Left kidney (tissue), 2 donors: ENCODE results near the gene POMGNT2. TPM values are rescaled to one million over a fixed set of nuclear protein-coding genes. Genes with fewer than 3 reads are reported as not detected.
"Not testable (repeated sequence)": the region's sequence is repeated elsewhere in the genome, so short reads cannot be mapped to it uniquely, and the experiment has no call there.

Experiments
- DNase-seq: peaks from one replicate; pipeline ENCODE4 v3.0.0-alpha.2; 2013
- polyA plus RNA-seq: library from polyadenylated mRNA; unstranded; fragments of 120-200 nt; gene quantifications from one replicate; pipeline ENCODE4 v1.2.1, GENCODE V29; 2013; ENCODE audit not compliant: insufficient read length

POMGNT2 gene
- polyA plus RNA-seq, 1 donor: 19.0 TPM

DNA sequence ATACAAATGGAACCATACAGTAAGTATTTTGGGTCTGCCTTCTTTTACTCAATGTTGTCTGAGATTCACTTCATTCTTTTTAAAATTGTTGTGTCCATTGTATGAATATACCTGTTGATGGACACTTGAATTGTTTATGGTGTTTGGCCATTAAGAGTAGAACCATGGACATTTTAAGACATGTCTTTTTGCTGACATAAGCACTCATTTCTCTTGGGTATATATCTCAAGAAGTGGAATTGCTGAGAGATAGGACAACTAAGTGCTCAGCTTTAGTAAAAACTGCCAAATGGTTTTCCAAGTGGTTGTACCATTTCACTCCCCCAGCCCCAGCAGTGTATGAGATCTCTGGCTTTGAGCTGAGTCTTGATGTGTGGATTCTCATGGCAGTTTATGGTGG, 28.2 kb downstream of the POMGNT2 start:
- DNase-seq: no peak

DNA sequence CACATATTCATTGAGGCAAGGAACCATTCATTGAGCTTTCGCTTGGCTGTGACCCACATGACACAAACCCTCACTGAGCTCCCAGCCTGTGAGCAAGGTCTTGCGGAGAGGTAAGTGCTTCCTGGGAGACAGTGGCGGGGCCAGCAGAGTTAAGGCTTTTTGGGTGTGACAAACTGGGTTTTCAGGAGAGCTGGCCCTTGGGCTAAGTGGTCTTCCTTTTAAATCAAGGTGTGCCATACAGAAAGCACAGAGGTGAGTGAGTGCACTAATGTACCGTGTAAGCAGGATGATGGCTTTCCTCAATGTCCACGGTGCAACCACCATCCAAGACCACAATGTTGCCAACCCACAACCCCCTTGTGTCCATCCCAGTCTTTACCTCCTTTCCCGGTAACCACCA, 28.6 kb downstream of the POMGNT2 start:
- no peak for DNase-seq

DNA sequence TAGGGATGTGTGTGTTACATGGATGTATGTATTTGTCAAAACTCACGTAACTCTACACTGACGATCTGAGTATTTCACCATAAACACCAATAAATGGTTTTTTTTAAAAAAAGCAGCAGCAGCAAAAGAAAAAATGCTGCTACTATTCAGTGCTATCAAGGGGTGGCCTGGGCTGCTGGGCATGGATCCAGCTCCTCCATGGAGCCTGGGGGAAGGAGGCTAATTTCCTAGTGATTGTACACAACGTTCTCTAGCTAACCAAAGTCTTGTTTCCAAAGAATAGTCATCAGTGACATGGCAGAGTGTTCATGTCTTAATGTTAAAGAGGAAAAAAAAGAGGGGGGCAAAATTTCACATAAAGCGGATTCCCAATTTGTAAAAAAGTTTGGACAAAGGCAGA, 29.0 kb downstream of the POMGNT2 start:
- DNase-seq: no peak

DNA sequence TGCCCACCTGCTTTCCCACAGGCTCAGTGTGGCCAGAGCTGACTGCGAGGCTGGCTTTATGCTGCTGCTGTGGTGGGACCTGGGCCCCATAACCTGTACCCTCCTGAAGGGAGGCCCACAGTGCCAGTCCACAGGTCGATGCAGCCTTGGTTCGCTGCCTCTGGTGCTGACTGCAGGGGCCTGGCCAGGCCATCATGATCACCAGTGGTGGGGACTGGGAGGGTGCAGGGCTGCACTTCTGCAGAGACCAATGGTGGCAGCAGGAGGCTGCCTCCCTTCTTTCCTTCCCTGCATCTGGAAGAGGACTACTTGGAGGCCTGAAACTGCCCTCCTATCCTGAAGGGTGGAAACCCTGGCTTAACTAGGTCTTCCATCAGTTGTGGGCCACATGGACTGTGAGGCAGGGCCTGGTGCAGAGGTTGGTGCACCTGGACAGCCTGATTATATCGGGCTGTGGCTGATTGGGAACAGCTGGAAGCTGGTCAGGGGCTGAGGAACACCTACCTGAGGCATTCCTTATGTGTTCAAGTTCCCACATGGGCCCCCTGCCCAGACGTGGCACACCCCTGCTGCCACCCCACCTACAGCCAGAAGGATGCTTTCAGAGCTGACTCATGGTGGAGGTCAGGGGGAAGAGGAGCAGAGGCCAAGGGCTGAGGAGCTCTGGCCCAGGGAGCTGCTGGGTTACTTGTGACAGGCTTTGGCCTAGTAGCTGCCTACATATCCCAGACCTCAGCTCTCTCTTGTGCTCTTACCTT, 29.8 kb downstream of the POMGNT2 start:
- no peak for DNase-seq

DNA sequence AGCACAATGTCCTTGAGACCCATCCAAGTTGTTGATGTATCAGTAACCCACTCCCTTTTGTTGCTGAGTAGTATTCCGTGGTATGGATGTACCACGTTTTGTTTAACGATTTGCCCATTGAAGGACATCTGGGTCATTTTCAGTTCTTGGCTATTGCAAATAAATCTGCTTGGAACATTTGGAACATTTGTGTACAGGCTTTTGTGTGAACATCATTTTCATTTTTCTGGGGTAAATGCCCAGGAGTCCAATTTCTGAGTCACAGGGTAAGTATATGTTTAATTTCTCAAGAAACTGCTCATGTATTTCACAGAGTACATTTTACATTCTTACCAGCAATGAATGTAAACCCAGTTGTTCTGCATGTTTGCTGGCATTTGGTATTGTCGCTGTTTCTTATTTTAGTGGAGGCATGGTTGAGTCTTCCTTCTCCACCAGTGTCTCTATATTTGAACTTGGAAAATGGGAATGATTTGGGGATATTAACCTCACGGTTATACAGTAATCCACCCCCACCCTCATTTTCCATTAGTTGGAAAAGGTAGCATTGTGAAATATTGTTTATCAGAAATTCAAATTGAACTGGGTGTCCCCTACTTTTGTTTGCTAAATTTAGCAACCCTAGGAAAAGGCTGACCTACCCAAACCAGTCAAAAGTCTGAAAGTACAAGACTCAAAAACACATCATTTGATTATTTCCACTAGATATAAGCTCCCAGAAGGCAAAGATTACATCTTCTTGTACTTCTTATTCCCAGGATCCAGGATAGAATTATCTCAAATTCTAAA, 30.8 kb downstream of the POMGNT2 start:
- DNase-seq: no peak

DNA sequence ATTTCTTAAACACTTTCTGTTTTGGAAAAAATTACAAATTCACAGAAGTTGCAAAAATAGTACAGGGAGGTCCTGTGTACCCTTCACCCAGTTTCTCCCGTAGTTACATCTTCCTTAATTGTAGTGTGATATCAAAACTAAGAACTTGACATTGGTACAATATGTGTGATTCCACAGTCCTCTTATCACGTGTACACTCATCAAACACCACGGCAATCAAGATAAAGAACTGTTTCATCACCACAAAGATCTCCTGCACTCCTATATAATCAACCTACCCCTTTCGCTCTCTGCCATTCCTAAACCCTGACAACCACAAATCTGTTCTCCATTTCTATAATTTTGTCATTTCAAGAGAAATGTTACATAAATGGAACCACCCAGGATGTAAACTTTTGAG, 31.4 kb downstream of the POMGNT2 start:
- DNase-seq: no peak

DNA sequence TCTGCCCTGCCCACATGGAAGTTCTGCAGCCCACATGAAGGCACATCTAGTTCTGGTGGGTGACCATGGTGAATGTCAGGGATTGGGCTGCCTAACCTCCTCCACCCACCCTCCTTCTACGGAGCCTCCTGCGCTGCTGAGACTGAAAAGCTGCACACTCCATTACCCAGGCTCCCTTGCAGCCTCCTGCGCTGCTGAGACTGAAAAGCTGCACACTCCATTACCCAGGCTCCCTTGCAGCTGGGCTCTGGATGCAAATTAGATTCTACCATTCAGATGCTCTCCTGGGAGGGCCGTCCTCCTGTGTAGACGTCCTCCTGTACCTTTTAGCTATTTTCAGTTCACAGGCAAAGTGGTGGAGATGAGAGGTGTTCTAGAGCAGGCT, 32.1 kb downstream of the POMGNT2 start:
- DNase-seq: no peak

DNA sequence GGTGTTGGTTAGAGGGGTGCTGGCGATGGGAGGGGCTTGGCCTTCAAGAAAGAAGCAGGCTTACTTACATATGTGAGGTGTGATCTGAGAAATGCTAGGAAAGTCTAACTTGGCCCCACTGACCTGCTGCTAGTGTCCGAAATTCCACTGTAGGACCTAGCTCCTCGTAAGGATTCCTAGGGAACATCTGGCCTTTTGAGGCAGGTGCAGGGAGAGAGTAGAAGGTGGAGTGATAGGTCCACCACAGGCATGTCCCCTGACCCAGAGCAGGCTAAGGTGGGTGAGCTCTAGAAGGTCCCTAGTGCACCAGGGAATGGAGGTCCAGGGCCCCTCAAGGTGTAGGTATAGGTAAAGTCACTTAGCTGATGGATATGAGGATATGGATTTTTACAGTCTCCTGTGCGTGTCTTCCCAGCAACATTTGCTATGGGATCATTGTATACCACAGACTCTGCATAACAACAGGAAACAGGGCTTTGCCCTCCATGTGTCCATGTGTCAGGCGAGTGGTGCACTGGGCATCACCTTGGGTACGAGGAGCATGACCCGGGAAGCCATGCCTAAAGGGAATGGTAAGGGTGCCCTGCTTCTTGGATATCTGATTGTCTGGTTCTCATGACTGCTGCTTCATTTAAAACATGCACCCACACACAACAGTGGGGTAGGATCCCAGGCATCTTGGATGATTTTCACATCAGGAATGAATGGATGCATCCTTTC, 32.6 kb downstream of the POMGNT2 start:
- no peak for DNase-seq

GRCh38 chr3:43072361-43072760, 33.5 kb downstream of the POMGNT2 start:
- DNase-seq: no peak

DNA sequence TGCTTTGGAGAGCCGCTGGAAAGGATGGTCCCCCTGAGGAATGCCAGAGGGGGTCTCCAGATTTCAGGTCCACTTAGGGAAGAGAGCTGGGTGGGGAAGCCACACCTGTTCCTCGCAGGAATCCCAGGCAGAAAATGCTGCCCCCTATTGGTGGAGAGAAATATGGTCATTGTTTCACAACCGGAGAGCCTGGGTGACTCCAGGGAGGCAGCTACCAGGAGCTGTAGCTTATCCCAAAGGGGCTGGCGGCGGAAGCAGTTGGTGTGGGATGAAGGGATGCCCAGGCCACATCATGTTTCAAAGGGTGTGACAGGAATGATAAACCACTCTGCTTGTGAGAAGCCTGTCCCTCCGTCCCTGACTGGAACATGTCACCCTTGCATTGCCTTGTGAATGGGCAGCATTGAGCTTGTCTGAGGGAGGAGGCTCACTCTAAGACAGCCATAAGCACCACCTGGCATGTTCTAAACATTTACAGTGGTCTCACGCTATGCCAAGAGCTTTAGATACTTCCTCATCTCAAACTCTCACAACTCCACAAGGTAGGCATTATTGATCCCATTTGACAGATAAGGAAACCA, 34.5 kb downstream of the POMGNT2 start:
- DNase-seq: no peak

- DNase-seq: not testable (repeated sequence)
Measured at GRCh38 chr3:43070670-43071069, 35.2 kb downstream of the POMGNT2 start.

DNA sequence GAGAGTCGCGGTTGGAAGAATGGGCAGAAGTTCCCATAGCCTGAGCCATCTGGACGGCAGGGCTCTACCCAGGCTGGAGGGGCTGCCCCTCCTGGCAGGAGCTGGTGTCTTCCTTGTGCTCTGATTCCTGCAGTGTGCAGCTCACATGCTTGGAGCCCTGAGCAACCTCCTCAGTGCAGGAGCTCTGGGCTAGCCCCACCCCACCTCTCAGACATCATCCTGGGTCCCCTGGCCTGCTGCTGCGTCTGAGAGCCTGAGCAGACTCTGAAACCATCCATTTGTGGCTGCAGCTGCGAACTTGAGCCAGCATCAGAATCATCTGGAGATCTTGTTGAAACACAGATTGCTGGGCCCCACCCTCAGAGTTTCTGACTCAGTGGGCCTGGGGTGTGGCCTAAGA, 42.8 kb downstream of the POMGNT2 start:
- DNase-seq: no peak

- no peak for DNase-seq
Measured at GRCh38 chr3:43062564-43063040, 43.3 kb downstream of the POMGNT2 start.

DNA sequence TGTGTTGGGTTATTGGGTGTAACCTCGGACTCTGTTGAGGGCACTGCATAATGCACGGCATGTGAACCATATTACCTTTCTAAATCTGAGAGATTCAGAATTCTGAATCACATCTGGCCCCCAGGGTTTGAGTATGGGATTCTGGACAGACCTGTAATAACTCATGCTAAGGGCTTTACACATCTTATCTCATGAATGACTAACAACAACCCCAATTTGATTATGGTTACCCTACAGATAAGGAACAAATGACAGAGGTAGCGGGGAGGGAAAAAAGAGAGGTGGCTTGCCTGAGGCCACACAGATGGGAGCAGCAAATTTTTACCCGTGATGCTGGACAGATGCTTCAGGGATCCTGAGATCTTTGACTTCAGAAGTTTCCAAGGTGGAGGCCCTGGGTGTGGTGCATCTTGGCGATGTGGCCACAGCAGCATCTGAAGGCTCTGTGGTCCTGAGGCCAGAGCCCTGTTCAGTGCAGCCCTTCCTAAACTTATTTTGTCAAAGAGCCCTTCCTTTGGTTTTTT, 43.8 kb downstream of the POMGNT2 start:
- no peak for DNase-seq

- DNase-seq: no peak
Measured at GRCh38 chr3:43061101-43061895, 44.6 kb downstream of the POMGNT2 start.

DNA sequence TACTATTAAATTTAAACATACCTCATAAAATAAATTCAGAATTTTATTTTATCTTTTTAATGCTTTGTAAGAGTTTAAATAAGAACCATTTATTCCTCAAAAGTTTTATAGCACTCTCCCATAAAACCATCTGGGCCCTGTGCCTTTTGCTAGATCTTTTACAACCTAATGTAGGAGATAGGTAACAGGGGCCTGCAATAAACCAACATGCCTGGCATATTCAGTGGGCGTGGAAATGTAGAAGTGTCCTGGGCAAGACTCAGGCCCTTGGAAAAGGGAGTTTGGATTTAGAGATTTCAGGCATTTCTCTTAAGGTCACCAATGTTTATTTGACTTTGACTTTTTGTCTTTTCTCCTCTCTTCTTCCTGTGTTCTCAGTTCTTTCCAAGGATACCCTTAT, 46.4 kb downstream of the POMGNT2 start:
- DNase-seq: no peak

GRCh38 chr3:43055806-43056770, 49.8 kb downstream of the POMGNT2 start:
- no peak for DNase-seq

DNA sequence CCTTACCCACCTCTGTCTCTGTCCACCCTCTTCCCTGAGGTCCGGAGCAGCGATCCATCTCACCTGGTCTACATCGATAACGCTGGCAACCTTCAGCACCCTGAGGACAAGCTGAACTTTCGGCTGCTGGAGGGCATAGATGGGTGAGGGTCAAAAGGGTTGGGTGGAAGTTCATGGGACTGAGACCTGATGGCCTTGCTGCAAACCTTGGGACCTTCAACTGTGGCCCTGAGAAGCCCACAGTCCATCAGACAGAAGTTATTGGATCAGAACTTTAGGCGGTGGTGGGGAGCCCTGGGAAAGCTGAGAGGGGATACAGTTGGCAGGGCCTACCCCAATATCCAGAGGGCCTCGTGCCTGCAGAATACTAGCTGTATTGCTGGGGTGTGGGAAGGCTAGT, 50.5 kb downstream of the POMGNT2 start:
- no peak for DNase-seq

- no peak for DNase-seq
Measured at GRCh38 chr3:43054754-43055153, 51.1 kb downstream of the POMGNT2 start.

DNA sequence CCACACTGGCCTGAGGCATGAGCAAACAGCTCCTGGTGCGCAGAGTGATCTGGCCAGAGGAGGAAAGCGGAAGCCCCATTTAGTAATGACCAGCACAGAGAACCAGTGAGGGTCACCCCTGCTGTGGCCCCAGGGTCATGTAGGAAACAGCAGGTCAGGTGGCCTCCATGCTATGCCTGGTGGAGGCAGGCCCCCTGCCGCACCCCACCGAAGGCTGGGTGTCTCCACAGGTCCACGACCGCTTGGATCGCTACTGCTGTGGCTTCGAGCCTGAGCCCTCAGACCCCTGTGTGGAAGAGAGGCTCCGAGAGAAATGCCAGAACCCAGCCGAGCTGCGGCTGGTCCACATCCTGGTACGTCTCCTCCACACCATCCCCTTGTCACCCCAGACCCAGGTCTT, 52.6 kb downstream of the POMGNT2 start:
- DNase-seq: no peak
